ENCODE measurements around the gene PKP2.

PKP2 gene

DNA sequence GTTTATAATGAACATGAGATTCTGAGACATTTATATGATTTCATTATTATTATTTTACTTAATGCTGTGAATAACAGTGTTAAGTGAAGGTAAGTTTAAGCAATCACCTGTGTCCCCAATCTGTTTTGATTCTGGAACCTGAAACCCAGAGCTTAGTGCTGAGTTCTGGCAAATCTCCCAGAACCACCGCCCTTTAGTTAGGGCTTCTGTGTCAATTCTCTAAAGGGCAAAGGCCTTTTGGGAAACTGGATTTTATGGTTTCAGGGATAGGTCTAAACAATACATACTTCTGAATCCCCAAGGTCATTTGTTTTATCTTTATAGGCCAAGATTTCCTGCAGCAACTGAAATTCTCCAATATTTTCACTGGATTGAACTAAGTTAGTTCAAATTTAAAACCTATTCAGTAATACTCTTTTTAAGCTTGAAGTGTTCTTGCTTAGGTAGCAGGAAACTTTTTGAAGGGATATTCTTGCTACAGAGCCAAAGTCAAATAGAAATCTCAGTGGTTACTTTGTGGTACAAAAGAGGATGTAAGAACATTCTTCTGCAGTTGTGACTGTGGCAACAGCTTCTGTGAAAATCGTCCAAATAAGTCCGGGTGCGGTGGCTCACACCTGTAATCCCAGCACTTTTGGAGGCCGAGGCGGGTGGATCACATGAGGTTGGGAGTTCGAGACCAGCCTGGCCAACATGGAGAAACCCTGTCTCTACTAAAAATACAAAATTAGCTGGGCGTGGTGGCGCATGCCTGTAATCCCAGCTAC lies 10.0 kb upstream of the PKP2 start:
- no peak overlapping the region for H3K27ac ChIP-seq (ENCODE audit: low read depth, low read length)
- H3K4me3 ChIP-seq (ENCODE audit: low read length) = no peak overlapping the region
- H4K20me1 ChIP-seq (ENCODE audit: control insufficient read depth, insufficient read depth, low read depth, low read length) = no peaks in the 10 kb centered on the region
- TF ChIP-seq, protein P1, sequence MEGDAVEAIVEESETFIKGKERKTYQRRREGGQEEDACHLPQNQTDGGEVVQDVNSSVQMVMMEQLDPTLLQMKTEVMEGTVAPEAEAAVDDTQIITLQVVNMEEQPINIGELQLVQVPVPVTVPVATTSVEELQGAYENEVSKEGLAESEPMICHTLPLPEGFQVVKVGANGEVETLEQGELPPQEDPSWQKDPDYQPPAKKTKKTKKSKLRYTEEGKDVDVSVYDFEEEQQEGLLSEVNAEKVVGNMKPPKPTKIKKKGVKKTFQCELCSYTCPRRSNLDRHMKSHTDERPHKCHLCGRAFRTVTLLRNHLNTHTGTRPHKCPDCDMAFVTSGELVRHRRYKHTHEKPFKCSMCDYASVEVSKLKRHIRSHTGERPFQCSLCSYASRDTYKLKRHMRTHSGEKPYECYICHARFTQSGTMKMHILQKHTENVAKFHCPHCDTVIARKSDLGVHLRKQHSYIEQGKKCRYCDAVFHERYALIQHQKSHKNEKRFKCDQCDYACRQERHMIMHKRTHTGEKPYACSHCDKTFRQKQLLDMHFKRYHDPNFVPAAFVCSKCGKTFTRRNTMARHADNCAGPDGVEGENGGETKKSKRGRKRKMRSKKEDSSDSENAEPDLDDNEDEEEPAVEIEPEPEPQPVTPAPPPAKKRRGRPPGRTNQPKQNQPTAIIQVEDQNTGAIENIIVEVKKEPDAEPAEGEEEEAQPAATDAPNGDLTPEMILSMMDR (IDR thresholded peaks at IDR 0.05; ENCODE audit: low read depth, low read length, poor library complexity, severe bottlenecking) = no peak
- H3K4me1 ChIP-seq (ENCODE audit: control insufficient read depth, low read length) = no peaks in the 10 kb centered on the region
- H3F3A ChIP-seq (ENCODE audit: control insufficient read depth, insufficient read depth) = no peaks in the 10 kb centered on the region
- H3K4me2 ChIP-seq (ENCODE audit: low read length) = no peak overlapping the region
- no peaks in the 10 kb centered on the region for H3K79me2 ChIP-seq (ENCODE audit: control insufficient read depth, low read length)
- no peaks in the 10 kb centered on the region for H3K9me2 ChIP-seq (replicated peaks; ENCODE audit: control insufficient read depth, low read length)
- no peaks in the 10 kb centered on the region for H3K36me3 ChIP-seq (ENCODE audit: control insufficient read depth, low read length)
- no peaks in the 10 kb centered on the region for H3K27me3 ChIP-seq (ENCODE audit: control insufficient read depth, low read length)
- no peaks in the 10 kb centered on the region for H3K9me3 ChIP-seq (ENCODE audit: control insufficient read depth, insufficient read depth, low read length)

DNA sequence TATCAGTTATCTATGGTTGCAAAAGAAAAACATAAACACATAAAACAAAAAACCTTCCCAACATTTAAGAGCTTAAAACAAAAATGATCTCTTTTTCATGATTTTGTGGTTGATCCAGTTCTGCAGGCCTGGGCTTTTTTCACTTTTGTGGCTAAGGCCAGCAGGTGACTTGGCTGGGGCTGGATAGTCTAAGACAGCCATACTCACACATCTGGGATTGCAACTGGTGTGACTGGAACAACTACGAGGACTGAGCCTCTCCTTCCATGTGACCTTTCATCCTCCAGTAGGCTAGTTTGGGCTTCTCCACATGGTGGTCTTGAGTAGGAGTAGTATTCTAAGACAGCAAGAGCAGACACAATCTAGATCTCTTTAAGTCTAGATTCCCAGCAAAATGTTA lies 7.2 kb upstream of the PKP2 start:
- Histone ChIP-seq H3K27ac (ENCODE audit: low read depth, low read length) (no peak overlapping the region), H3K4me3 (ENCODE audit: low read length) (no peak overlapping the region), H3K27me3 (ENCODE audit: control insufficient read depth, low read length) (no peaks in the 10 kb centered on the region), H3K36me3 (ENCODE audit: control insufficient read depth, low read length) (no peaks in the 10 kb centered on the region), H3F3A (ENCODE audit: control insufficient read depth, insufficient read depth) (no peaks in the 10 kb centered on the region), H3K4me1 (ENCODE audit: control insufficient read depth, low read length) (no peaks in the 10 kb centered on the region), H3K4me2 (ENCODE audit: low read length) (no peak overlapping the region), H3K9me3 (ENCODE audit: control insufficient read depth, insufficient read depth, low read length) (no peaks in the 10 kb centered on the region), H3K9me2 (replicated peaks; ENCODE audit: control insufficient read depth, low read length) (no peaks in the 10 kb centered on the region), H3K79me2 (ENCODE audit: control insufficient read depth, low read length) (no peaks in the 10 kb centered on the region), H4K20me1 (ENCODE audit: control insufficient read depth, insufficient read depth, low read depth, low read length) (no peaks in the 10 kb centered on the region)
- TF ChIP-seq EZH2phosphoT487 (IDR thresholded peaks at IDR 0.05; ENCODE audit: borderline replicate concordance, low read length) = no peak
- TF ChIP-seq, protein P1 (IDR thresholded peaks at IDR 0.05; ENCODE audit: low read depth, low read length, poor library complexity, severe bottlenecking) = no peak

DNA sequence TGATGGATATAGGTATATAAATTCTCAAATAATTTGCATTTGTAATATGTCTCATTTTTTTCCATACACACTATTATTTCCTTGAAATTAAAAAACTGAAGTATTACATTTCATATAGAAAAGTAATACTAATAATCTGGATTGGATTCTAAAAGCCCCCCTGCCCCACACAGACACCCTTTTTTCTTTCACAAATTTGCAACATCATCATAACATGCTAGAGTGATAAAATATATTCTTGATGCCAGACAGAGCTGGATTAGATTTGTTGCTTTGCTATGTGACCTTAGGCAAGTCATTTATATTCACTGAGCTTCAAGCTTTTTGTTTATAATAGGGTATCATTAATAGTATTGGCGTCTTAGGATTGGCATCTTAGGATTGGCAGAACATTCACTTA lies 6.7 kb upstream of the PKP2 start:
- H3K9me2 ChIP-seq (replicated peaks; ENCODE audit: control insufficient read depth, low read length) = no peaks in the 10 kb centered on the region
- H3F3A ChIP-seq (ENCODE audit: control insufficient read depth, insufficient read depth) = no peaks in the 10 kb centered on the region
- H4K20me1 ChIP-seq (ENCODE audit: control insufficient read depth, insufficient read depth, low read depth, low read length) = no peaks in the 10 kb centered on the region
- H3K27me3 ChIP-seq (ENCODE audit: control insufficient read depth, low read length) = no peaks in the 10 kb centered on the region
- no peak overlapping the region for H3K27ac ChIP-seq (ENCODE audit: low read depth, low read length)
- H3K4me1 ChIP-seq (ENCODE audit: control insufficient read depth, low read length) = no peaks in the 10 kb centered on the region
- H3K4me2 ChIP-seq (ENCODE audit: low read length) = no peak overlapping the region
- H3K9me3 ChIP-seq (ENCODE audit: control insufficient read depth, insufficient read depth, low read length) = no peaks in the 10 kb centered on the region
- H3K36me3 ChIP-seq (ENCODE audit: control insufficient read depth, low read length) = no peaks in the 10 kb centered on the region
- TF ChIP-seq, protein P1 (IDR thresholded peaks at IDR 0.05; ENCODE audit: low read depth, low read length, poor library complexity, severe bottlenecking) = no peak
- TF ChIP-seq EZH2phosphoT487 (IDR thresholded peaks at IDR 0.05; ENCODE audit: borderline replicate concordance, low read length) = no peak
- H3K4me3 ChIP-seq (ENCODE audit: low read length) = no peak overlapping the region
- H3K79me2 ChIP-seq (ENCODE audit: control insufficient read depth, low read length) = no peaks in the 10 kb centered on the region
